ENCODE measurements around the gene TMEM223. TPM values are rescaled to one million over a fixed set of nuclear protein-coding genes. Genes with fewer than 3 reads are reported as not detected.

The TMEM223 gene
- total RNA-seq, 1 experiment from 2014 or later = 22.2 TPM

GRCh38 chr11:62752994-62753735, 38.6 kb downstream of the TMEM223 start:
- Histone ChIP-seq H2BK15ac (ENCODE audit: low read depth, low read length) (no peak overlapping the region), H4K91ac (ENCODE audit: insufficient read length, low read depth, low read length) (no peak overlapping the region), H3K18ac (ENCODE audit: insufficient read length, low read depth, low read length) (no peak overlapping the region), H4K8ac (replicated peaks; ENCODE audit: insufficient read length, low read depth, low read length) (no peak overlapping the region), H2BK120ac (ENCODE audit: low read depth, low read length, poor library complexity, severe bottlenecking) (no peak overlapping the region), H3K27ac (ENCODE audit: insufficient read length, low read depth, low read length) (no peak overlapping the region), H4K5ac (ENCODE audit: insufficient read length, low read depth, low read length) (no peak overlapping the region), H2AFZ (ENCODE audit: low read length) (no peak overlapping the region), H3K23ac (ENCODE audit: insufficient read length, low read depth, low read length) (no peak overlapping the region), H3K14ac (ENCODE audit: insufficient read depth, low read length) (no peak overlapping the region), H3K27me3 (ENCODE audit: insufficient read depth, low read length) (no peaks in the 10 kb centered on the region), H3K9me3 (ENCODE audit: control insufficient read depth, low read depth, low read length) (no peaks in the 10 kb centered on the region), H3K4ac (ENCODE audit: low read depth, low read length) (no peak overlapping the region), H3K4me2 (ENCODE audit: insufficient read depth, insufficient read length, low read length) (peak overlapping the region; percentile 45), H2BK20ac (ENCODE audit: low read depth, low read length, poor library complexity, severe bottlenecking) (no peak overlapping the region), H4K20me1 (ENCODE audit: control insufficient read depth, insufficient read depth, insufficient read length) (no peaks in the 10 kb centered on the region), H3K4me1 (ENCODE audit: insufficient read depth, low read length) (no peaks in the 10 kb centered on the region), H2BK12ac (ENCODE audit: insufficient read length, low read depth, low read length) (no peak overlapping the region), H2BK5ac (ENCODE audit: insufficient read length, low read length) (no peak overlapping the region), H3K79me1 (ENCODE audit: insufficient read depth, low read depth, low read length, poor library complexity, severe bottlenecking) (peaks cover 12% of the 10 kb centered on the region), H3K79me2 (ENCODE audit: insufficient read depth, low read length) (peaks cover 21% of the 10 kb centered on the region; the same call in 1 of the 2 replicates), H3K9ac (ENCODE audit: extremely low read depth, insufficient read length, low read length) (no peak overlapping the region), H3K23me2 (ENCODE audit: insufficient read length, low read depth, low read length, poor library complexity, severe bottlenecking) (peaks cover 3% of the 10 kb centered on the region), H3K56ac (ENCODE audit: insufficient read length, low read depth, low read length) (no peak overlapping the region), H2AK5ac (ENCODE audit: insufficient read length, low read length) (no peak overlapping the region), H3T11ph (ENCODE audit: low read length) (no peak overlapping the region)
- peak overlapping the region; percentile 97 to 99 for H3K4me3 Mint-ChIP-seq
- H3K27ac Mint-ChIP-seq = peak overlapping the region in 2 of 3 experiments; percentile 99; a peak in 4 of 7 replicates
- H3K27me3 Mint-ChIP-seq (ENCODE audit: low read depth) = no peaks in the 10 kb centered on the region
- no peak for TF ChIP-seq CTCF (conservative IDR thresholded peaks at IDR 0.05)
- peaks cover 21 to 30% of the 10 kb centered on the region in 2 experiments for H3K4me1 Mint-ChIP-seq
- no CpG with 5 or more reads among the region's 15 CpGs for WGBS (ENCODE audit: extremely low coverage, insufficient read length, low lambda C conversion rate)
- no peaks in the 10 kb centered on the region for H3K9me3 Mint-ChIP-seq
- DNase-seq = no peak
- peaks cover 30 to 44% (median 33%) of the 10 kb centered on the region in 3 experiments for H3K36me3 Mint-ChIP-seq (ENCODE audit: insufficient read depth in 1 of 3, low read depth in 3 of 3)

Measured in H9 (cell line).